HG03571 (cell line): Measurements from ENCODE around the gene APBB3.
A peak's percentile ranks its signal among the peaks of the same experiment; 100 is the strongest.
"Not testable (repeated sequence)": the region's sequence is repeated elsewhere in the genome, so short reads cannot be mapped to it uniquely, and the experiment has no call there.

Experiments
- ATAC-seq: cut with Tn5 transposase; IDR thresholded peaks from one replicate; pipeline ENCODE4 v1.9.1; 2021; ENCODE audit not compliant: unreplicated experiment

Gene APBB3

GRCh38 chr5:140564196-140565023 is at the start of gene APBB3, which contains the start of gene SLC35A4:
Gene APBB3 (minus strand): TSS chr5:140564598. CDS start chr5:140564245, 353 bp downstream.
Gene SLC35A4 (plus strand): TSS chr5:140564828. CDS start chr5:140567170, 2,342 bp downstream.
- peak; percentile 83 for ATAC-seq

GRCh38 chr5:140611020-140611521 is 46.7 kb upstream of the APBB3 start:
- no peak for ATAC-seq

- ATAC-seq: no peak
Observed at GRCh38 chr5:140609126-140609525, 44.7 kb upstream of the APBB3 start.

- no peak for ATAC-seq
Observed at GRCh38 chr5:140608722-140609121, 44.3 kb upstream of the APBB3 start.

- ATAC-seq: no peak
Observed at GRCh38 chr5:140607031-140607430, 42.6 kb upstream of the APBB3 start.

- ATAC-seq: no peak
Observed at GRCh38 chr5:140605879-140606278, 41.5 kb upstream of the APBB3 start.

GRCh38 chr5:140603734-140604133 is 39.3 kb upstream of the APBB3 start:
- no peak for ATAC-seq

- not testable (repeated sequence) for ATAC-seq
Observed at GRCh38 chr5:140603446-140603698, 39.0 kb upstream of the APBB3 start.

- no peak for ATAC-seq
Observed at GRCh38 chr5:140602147-140602546, 37.7 kb upstream of the APBB3 start.

GRCh38 chr5:140600096-140600495 is 35.7 kb upstream of the APBB3 start:
- ATAC-seq: no peak

GRCh38 chr5:140598836-140599235 is 34.4 kb upstream of the APBB3 start:
- ATAC-seq: no peak

- ATAC-seq: no peak
Observed at GRCh38 chr5:140596321-140596741, 31.9 kb upstream of the APBB3 start.

- no peak for ATAC-seq
Observed at GRCh38 chr5:140595538-140596300, 31.3 kb upstream of the APBB3 start.

GRCh38 chr5:140594169-140594568 is 29.8 kb upstream of the APBB3 start:
- ATAC-seq: no peak

GRCh38 chr5:140593070-140593469 is 28.7 kb upstream of the APBB3 start:
- ATAC-seq: not testable (repeated sequence)

GRCh38 chr5:140591747-140592372 is 27.5 kb upstream of the APBB3 start:
- ATAC-seq: no peak

GRCh38 chr5:140590861-140591260 is 26.5 kb upstream of the APBB3 start:
- ATAC-seq: no peak

- no peak for ATAC-seq
Observed at GRCh38 chr5:140588311-140589070, 24.1 kb upstream of the APBB3 start.

- ATAC-seq: no peak
Observed at GRCh38 chr5:140587495-140587894, 23.1 kb upstream of the APBB3 start.

- ATAC-seq: not testable (repeated sequence)
Observed at GRCh38 chr5:140579188-140579747, 14.9 kb upstream of the APBB3 start.
